CD4-positive, alpha-beta T cell treated with Interleukin-15 for 4 hours (primary cell): ENCODE data around the gene LAMC1.
"Not testable (repeated sequence)": the region's sequence is repeated elsewhere in the genome, so short reads cannot be mapped to it uniquely, and the experiment has no call there.

Experiments used
- DNase-seq: peaks from one replicate; pipeline ENCODE4 v3.0.0-alpha.2; 2020; ENCODE audit warnings: low spot score

The LAMC1 gene

GRCh38 chr1:183150032-183150431 lies 126.8 kb downstream of the LAMC1 start:
- not testable (repeated sequence) for DNase-seq

GRCh38 chr1:183150445-183150844 lies 127.2 kb downstream of the LAMC1 start:
- no peak for DNase-seq

GRCh38 chr1:183152180-183152579 lies 129.0 kb downstream of the LAMC1 start:
- DNase-seq: no peak

GRCh38 chr1:183155939-183156338 lies 132.7 kb downstream of the LAMC1 start:
- no peak for DNase-seq

GRCh38 chr1:183159960-183160359 lies 136.7 kb downstream of the LAMC1 start:
- DNase-seq: no peak

- no peak for DNase-seq
Observed at GRCh38 chr1:183161391-183161790, 138.2 kb downstream of the LAMC1 start.

- DNase-seq: no peak
Observed at GRCh38 chr1:183163316-183163715, 140.1 kb downstream of the LAMC1 start.

- DNase-seq: no peak
Observed at GRCh38 chr1:183164340-183164739, 141.1 kb downstream of the LAMC1 start.

GRCh38 chr1:183164963-183165362 lies 141.7 kb downstream of the LAMC1 start:
- no peak for DNase-seq

GRCh38 chr1:183165456-183165855 lies 142.2 kb downstream of the LAMC1 start:
- DNase-seq: no peak

GRCh38 chr1:183166454-183166853 lies 143.2 kb downstream of the LAMC1 start:
- no peak for DNase-seq

GRCh38 chr1:183167676-183168075 lies 144.5 kb downstream of the LAMC1 start:
- no peak for DNase-seq

GRCh38 chr1:183168308-183168707 lies 145.1 kb downstream of the LAMC1 start:
- no peak for DNase-seq

- DNase-seq: no peak
Observed at GRCh38 chr1:183173828-183174227, 150.6 kb downstream of the LAMC1 start.

- no peak for DNase-seq
Observed at GRCh38 chr1:183175631-183176030, 152.4 kb downstream of the LAMC1 start.

- DNase-seq: no peak
Observed at GRCh38 chr1:183178545-183178944, 155.3 kb downstream of the LAMC1 start.

- no peak for DNase-seq
Observed at GRCh38 chr1:183179033-183179432, 155.8 kb downstream of the LAMC1 start.

- no peak for DNase-seq
Observed at GRCh38 chr1:183180218-183180617, 157.0 kb downstream of the LAMC1 start.

GRCh38 chr1:183180634-183181056 lies 157.4 kb downstream of the LAMC1 start:
- no peak for DNase-seq

GRCh38 chr1:183185941-183186490 lies 162.8 kb downstream of the LAMC1 start, which contains the start of gene LAMC2:
TSS of gene LAMC2 (plus strand) at chr1:183186264. CDS start at chr1:183186353, 89 bp downstream.
- no peak for DNase-seq

GRCh38 chr1:183186841-183187240 lies 163.6 kb downstream of the LAMC1 start:
- DNase-seq: no peak

GRCh38 chr1:183188240-183188639 lies 165.0 kb downstream of the LAMC1 start:
- no peak for DNase-seq

- DNase-seq: no peak
Observed at GRCh38 chr1:183191833-183192232, 168.6 kb downstream of the LAMC1 start.

GRCh38 chr1:183193963-183194525 lies 170.8 kb downstream of the LAMC1 start:
- DNase-seq: no peak
